ENCODE results near the gene SIK3.

- TF ChIP-seq CTCF (IDR thresholded peaks at IDR 0.05), result no peak
- TF ChIP-seq POLR2A (IDR thresholded peaks at IDR 0.05), result no peak
Observed at GRCh38 chr11:116849486-116849885, 248.7 kb downstream of the SIK3 start.
